GM19438 (cell line): ENCODE data around the gene TNFRSF1B.

ENCODE experiments used
- ATAC-seq: cut with Tn5 transposase; IDR thresholded peaks from one replicate; pipeline ENCODE4 v1.9.1; 2021; ENCODE audit warnings: low read depth; ENCODE audit not compliant: unreplicated experiment

TNFRSF1B gene

GRCh38 chr1:12166834-12167492 lies at the start of gene TNFRSF1B:
TNFRSF1B (plus strand) TSS chr1:12166991; CDS start chr1:12167092, 101 bp downstream.
- peak; percentile 50 for ATAC-seq

GRCh38 chr1:12121212-12122003 lies 45.4 kb upstream of the TNFRSF1B start:
- no peak for ATAC-seq

- no peak for ATAC-seq
These were observed 43.6 kb upstream of the TNFRSF1B start for GRCh38 chr1:12123172-12123571.

- ATAC-seq, result no peak
These were observed 41.9 kb upstream of the TNFRSF1B start for GRCh38 chr1:12124693-12125421.

GRCh38 chr1:12125422-12126355 lies 41.1 kb upstream of the TNFRSF1B start:
- no peak for ATAC-seq

DNA sequence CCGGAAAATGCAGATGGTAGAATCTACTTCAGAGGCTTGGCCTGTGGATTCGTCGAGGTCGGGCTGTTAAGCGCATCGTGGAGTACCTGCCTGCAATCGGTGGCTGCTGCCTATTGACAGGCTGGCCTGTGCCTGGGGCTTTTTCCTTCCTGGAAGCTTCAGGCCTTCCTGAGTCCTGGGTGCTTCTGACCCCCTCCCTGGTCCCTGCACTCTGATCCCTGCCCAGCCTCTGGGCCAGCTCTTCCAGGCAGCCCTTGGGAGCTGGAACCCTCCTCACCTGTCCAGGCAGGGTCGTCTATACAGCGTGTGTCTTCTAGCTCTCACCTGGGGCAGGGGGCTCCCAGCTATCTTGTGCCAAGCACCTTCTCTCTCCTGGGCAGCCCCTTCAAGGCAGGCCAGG lies 40.0 kb upstream of the TNFRSF1B start:
- ATAC-seq, result no peak

- no peak for ATAC-seq
These were observed 39.5 kb upstream of the TNFRSF1B start for GRCh38 chr1:12127206-12127810.

- ATAC-seq, result no peak
These were observed 38.7 kb upstream of the TNFRSF1B start for GRCh38 chr1:12128120-12128519.

GRCh38 chr1:12129624-12130023 lies 37.2 kb upstream of the TNFRSF1B start:
- no peak for ATAC-seq

- no peak for ATAC-seq
These were observed 36.2 kb upstream of the TNFRSF1B start for GRCh38 chr1:12130466-12131130.

DNA sequence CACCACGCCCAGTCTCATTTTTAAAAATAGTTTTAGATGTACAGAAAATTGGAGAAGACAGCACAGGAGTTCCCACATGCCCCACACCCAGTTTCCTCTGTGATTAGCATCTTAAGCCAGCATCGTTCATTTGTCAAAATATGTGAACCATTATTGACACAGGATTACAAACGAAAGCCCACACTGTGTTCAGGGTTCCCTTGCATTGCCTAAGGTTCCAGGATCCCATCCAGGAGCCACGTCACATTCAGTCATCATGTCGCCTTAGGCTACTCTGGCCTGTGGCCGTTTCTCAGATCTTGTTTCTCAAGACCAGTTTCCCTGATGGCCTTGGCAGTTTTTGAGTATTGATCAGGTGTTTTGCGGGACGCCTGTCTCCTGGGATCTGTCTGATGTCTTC lies 34.7 kb upstream of the TNFRSF1B start:
- ATAC-seq, result no peak

DNA sequence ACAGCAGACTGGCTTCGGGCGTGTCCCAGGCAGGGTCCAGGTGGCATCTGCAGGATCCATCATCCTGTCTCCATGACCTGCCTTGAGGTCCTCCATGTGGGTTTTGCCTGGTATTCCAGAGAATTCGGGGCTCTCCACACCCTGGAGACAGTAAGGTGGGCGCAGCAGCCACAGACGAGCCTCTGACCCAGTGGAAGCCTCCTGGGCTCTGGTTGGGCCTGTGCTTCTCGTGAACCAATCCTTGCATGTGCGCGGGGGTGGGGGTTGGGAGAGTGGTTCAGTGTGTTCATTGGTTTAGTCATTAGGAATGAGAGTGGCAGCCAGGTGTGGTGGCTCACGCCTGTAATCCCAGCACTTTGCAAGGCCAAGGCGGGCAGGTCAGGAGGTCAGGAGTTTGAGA lies 32.1 kb upstream of the TNFRSF1B start:
- ATAC-seq, result no peak

DNA sequence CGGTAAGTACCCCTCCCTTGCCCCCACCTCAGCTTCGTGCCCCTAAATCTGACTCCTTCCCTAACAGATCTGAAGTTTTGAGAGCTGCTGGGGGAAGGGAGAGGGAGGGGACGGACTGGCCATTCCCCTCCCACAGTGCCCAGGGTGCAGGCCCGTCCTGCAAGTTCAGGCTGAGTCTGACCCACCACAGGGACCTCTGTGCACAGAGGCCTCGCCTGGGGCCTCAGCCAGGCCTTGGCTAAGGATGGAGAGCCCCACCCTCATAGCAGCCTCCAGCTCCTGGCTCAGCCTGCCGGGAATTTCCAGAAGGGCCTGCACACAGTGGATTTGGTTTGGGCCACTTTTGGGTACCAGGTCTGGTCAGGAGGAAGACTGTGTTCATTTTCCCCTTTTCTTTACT lies 31.2 kb upstream of the TNFRSF1B start:
- ATAC-seq, result no peak

DNA sequence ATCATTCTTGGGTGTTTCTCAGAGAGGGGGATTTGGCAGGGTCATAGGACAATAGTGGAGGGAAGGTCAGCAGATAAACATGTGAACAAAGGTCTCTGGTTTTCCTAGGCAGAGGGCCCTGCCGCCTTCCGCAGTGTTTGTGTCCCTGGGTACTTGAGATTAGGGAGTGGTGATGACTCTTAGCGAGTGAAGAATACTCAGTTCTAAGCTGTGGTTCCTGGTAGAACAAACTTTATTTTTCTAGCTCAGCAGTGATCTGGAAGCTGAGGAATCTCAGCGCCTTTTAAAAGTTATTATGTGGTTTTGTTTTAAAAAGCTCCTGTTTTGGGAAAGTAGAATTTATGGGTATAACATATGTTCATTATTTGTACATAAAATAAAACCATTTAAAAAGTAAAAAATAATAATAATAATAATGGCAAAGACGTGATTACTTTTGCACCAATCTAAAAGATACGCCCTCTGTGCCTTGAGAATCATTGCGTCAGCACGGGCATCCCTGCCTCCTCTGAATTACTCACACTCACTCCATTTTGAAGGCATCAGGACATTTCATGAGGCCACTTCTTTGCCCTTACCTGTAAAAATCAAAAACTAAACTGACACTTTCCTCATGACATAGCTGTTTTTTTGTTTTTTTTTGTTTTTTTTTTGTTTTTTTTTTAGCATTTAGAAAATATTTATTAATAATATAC lies 29.7 kb upstream of the TNFRSF1B start:
- no peak for ATAC-seq

GRCh38 chr1:12138196-12139168 lies 28.3 kb upstream of the TNFRSF1B start:
- no peak for ATAC-seq

- ATAC-seq, result no peak
These were observed 26.8 kb upstream of the TNFRSF1B start for GRCh38 chr1:12140016-12140415.

DNA sequence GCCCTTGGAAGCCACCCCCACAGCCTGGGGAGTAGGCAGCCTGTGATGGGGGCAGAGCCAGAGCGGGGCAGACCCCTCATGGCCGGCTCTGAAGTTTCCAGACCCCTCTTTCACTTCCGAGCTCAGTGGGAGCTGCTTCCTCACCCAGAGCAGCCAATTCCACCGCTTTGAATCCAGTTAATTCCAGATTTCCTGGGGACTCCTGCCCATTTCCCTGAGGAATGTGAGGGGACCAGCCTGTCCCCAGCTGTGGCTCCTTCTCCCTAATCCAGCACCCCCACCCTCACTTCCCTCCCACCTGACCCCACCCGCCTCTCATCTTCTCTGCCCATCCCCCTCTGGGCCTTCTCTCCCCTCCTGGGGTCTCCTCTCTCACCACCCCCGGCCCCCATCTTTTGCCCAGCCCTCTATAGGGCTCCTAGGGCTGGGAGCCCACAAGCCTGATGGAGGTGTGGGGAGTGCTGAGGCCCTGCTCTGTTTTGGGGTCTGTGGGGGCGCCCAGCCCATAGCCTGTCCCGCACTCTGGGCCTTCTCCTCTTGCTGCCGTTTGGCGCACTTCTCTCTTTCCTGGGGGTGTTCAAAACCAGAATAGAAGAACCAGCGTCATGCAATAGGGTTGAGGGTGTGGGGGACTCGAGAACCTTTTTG lies 26.2 kb upstream of the TNFRSF1B start:
- ATAC-seq, result no peak
